Loucy (cell line): Measurements from ENCODE around the gene TMEM95.

Experiments used
- CTCF ChIP-seq: fragments of 200-600 bp; sonication (generic); conservative IDR thresholded peaks from 2 replicates; pipeline ENCODE4 v1.5.1; 2014; ENCODE audit warnings: mild to moderate bottlenecking, antibody characterized with exemption, low read length
- EZH2phosphoT487 ChIP-seq: fragments of 200-600 bp; IDR thresholded peaks from 2 replicates; pipeline ENCODE4 v1.6.1; 2018; ENCODE audit warnings: antibody characterized with exemption, mild to moderate bottlenecking, moderate library complexity, borderline replicate concordance

GRCh38 chr17:7340179-7340578, 14.8 kb upstream of the TMEM95 start:
- TF ChIP-seq CTCF (no peak), EZH2phosphoT487 (no peak)
